ENCODE results near the gene KIF2A. TPM values are rescaled to one million over a fixed set of nuclear protein-coding genes. Genes with fewer than 3 reads are reported as not detected.

The KIF2A gene
- total and polyA plus RNA-seq, 2 of the 13 experiments (the other 11 are each of a cell fraction or from before 2014, with no cell fraction given) = 8.5 to 19.2 TPM

DNA sequence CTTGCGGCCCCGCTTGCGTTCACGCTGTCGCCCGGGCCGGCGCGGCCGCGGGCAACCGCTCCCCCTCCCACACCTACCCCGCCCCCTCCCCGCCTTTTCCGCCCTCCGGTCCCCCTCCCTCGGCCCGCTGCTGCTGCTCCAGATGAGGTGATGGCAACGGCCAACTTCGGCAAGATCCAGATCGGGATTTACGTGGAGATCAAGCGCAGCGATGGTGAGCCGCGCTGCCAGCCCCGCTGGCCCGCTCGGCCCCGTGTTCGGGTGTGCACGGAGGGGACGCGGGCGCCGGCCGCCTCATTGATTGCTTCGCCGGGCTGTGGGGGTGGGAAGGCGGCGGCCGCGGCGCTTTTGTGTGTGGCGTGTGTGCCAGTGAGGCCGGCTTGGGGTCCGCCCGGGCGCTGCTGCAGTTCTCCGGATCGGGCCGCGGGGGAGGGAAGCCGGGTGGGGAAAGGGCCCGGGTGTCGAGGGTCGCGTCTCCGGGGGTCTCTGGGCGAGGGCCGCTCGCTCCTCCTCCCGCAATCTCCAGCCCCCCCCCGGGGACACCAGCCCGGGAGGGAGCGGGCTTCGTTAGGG, 403 bp downstream of the KIF2A start (continued):
- TF ChIP-seq, protein P1, sequence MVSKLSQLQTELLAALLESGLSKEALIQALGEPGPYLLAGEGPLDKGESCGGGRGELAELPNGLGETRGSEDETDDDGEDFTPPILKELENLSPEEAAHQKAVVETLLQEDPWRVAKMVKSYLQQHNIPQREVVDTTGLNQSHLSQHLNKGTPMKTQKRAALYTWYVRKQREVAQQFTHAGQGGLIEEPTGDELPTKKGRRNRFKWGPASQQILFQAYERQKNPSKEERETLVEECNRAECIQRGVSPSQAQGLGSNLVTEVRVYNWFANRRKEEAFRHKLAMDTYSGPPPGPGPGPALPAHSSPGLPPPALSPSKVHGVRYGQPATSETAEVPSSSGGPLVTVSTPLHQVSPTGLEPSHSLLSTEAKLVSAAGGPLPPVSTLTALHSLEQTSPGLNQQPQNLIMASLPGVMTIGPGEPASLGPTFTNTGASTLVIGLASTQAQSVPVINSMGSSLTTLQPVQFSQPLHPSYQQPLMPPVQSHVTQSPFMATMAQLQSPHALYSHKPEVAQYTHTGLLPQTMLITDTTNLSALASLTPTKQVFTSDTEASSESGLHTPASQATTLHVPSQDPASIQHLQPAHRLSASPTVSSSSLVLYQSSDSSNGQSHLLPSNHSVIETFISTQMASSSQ (IDR thresholded peaks at IDR 0.05; ENCODE audit: low read depth) = no peak
- TF ChIP-seq, protein P1 (CRISPR knock-in tag; IDR thresholded peaks at IDR 0.05; ENCODE audit: borderline replicate concordance) = no peak
- TF ChIP-seq, protein P2, sequence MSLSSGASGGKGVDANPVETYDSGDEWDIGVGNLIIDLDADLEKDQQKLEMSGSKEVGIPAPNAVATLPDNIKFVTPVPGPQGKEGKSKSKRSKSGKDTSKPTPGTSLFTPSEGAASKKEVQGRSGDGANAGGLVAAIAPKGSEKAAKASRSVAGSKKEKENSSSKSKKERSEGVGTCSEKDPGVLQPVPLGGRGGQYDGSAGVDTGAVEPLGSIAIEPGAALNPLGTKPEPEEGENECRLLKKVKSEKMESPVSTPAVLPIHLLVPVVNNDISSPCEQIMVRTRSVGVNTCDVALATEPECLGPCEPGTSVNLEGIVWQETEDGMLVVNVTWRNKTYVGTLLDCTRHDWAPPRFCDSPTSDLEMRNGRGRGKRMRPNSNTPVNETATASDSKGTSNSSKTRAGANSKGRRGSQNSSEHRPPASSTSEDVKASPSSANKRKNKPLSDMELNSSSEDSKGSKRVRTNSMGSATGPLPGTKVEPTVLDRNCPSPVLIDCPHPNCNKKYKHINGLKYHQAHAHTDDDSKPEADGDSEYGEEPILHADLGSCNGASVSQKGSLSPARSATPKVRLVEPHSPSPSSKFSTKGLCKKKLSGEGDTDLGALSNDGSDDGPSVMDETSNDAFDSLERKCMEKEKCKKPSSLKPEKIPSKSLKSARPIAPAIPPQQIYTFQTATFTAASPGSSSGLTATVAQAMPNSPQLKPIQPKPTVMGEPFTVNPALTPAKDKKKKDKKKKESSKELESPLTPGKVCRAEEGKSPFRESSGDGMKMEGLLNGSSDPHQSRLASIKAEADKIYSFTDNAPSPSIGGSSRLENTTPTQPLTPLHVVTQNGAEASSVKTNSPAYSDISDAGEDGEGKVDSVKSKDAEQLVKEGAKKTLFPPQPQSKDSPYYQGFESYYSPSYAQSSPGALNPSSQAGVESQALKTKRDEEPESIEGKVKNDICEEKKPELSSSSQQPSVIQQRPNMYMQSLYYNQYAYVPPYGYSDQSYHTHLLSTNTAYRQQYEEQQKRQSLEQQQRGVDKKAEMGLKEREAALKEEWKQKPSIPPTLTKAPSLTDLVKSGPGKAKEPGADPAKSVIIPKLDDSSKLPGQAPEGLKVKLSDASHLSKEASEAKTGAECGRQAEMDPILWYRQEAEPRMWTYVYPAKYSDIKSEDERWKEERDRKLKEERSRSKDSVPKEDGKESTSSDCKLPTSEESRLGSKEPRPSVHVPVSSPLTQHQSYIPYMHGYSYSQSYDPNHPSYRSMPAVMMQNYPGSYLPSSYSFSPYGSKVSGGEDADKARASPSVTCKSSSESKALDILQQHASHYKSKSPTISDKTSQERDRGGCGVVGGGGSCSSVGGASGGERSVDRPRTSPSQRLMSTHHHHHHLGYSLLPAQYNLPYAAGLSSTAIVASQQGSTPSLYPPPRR (CRISPR knock-in tag; IDR thresholded peaks at IDR 0.05; ENCODE audit: borderline replicate concordance) = no peak
- TF ChIP-seq SMARCE1 (IDR thresholded peaks at IDR 0.05; ENCODE audit: borderline replicate concordance) (no peak), SAFB2 (CRISPR knock-in tag; IDR thresholded peaks at IDR 0.05; ENCODE audit: borderline replicate concordance, low read depth) (no peak), ZNF747 (CRISPR knock-in tag; IDR thresholded peaks at IDR 0.05; ENCODE audit: borderline replicate concordance) (no peak), HNRNPH1 (optimal IDR thresholded peaks at IDR 0.05; ENCODE audit: low read depth, low read length) (no peak), U2AF1 (optimal IDR thresholded peaks at IDR 0.05; ENCODE audit: low read depth, low read length) (no peak), NFIC (IDR thresholded peaks at IDR 0.05; ENCODE audit: low read length) (no peak), TCF7L2 (IDR thresholded peaks at IDR 0.05; ENCODE audit: low read depth, low read length) (no peak), ZNF280B (CRISPR knock-in tag; IDR thresholded peaks at IDR 0.05; ENCODE audit: borderline replicate concordance) (0 out of 2 replicates have a peak, but pooled peaks have one; percentile 25), ZNF839 (CRISPR knock-in tag; IDR thresholded peaks at IDR 0.05; ENCODE audit: borderline replicate concordance) (no peak), NPAS2 (CRISPR knock-in tag; IDR thresholded peaks at IDR 0.05; ENCODE audit: borderline replicate concordance) (no peak), ZNF615 (CRISPR knock-in tag; IDR thresholded peaks at IDR 0.05; ENCODE audit: borderline replicate concordance) (no peak), RXRB (CRISPR knock-in tag; IDR thresholded peaks at IDR 0.05; ENCODE audit: borderline replicate concordance) (no peak), ERF (CRISPR knock-in tag; IDR thresholded peaks at IDR 0.05) (no peak), NFYB (CRISPR knock-in tag; IDR thresholded peaks at IDR 0.05) (no peak)
- TF ChIP-seq, protein P3, sequence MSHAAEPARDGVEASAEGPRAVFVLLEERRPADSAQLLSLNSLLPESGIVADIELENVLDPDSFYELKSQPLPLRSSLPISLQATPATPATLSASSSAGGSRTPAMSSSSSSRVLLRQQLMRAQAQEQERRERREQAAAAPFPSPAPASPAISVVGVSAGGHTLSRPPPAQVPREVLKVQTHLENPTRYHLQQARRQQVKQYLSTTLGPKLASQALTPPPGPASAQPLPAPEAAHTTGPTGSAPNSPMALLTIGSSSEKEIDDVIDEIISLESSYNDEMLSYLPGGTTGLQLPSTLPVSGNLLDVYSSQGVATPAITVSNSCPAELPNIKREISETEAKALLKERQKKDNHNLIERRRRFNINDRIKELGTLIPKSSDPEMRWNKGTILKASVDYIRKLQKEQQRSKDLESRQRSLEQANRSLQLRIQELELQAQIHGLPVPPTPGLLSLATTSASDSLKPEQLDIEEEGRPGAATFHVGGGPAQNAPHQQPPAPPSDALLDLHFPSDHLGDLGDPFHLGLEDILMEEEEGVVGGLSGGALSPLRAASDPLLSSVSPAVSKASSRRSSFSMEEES (CRISPR knock-in tag; IDR thresholded peaks at IDR 0.05) = no peak
